Esophagus mucosa (tissue), 1 donor: ENCODE measurements around the gene KRTAP4-2. TPM values are rescaled to one million over a fixed set of nuclear protein-coding genes. Genes with fewer than 3 reads are reported as not detected.
"Not testable (repeated sequence)": the region's sequence is repeated elsewhere in the genome, so short reads cannot be mapped to it uniquely, and the experiment has no call there.

Experiments used
- ATAC-seq: fragments of 200-7000 bp; cut with Tn5 transposase; one replicate; pipeline ENCODE4 v1.9.1; 2020
- total RNA-seq: library from RNA; stranded (reverse); gene quantifications from one replicate; pipeline ENCODE4 v1.2.4, GENCODE V29; 2023
- donor health status: DM: yes; HTN: yes; CAD: no.

The KRTAP4-2 gene
- not detected for total RNA-seq

DNA sequence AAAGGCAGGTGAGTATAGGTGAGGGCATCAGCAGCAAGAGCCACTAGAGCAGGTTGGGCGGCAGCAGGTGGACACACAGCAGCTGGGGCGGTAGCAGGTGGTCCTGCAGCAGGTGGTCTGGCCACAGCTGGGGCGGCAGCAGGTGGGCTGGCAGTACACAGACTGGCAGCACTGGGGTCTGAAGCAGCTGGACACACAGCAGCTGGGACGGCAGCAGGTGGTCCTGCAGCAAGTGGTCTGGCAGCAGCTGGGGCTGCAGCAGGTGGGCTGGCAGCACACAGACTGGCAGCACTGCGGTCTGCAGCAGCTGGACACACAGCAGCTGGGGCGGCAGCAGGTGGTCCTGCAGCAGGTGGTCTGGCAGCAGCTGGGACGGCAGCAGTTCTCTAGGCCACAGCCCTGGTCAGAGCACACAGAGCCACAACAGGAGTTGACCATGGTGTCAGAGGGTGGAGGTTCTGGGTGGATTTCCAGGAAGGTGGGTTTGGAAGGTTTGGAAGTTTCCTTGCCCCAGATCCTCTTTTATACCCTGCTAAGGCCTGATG, at the start of gene KRTAP4-2:
Gene KRTAP4-2 (minus strand): TSS at position 495 of the 545 bp plus-strand sequence. CDS start 57 bp downstream, at position 438.
- ATAC-seq, result no peak

DNA sequence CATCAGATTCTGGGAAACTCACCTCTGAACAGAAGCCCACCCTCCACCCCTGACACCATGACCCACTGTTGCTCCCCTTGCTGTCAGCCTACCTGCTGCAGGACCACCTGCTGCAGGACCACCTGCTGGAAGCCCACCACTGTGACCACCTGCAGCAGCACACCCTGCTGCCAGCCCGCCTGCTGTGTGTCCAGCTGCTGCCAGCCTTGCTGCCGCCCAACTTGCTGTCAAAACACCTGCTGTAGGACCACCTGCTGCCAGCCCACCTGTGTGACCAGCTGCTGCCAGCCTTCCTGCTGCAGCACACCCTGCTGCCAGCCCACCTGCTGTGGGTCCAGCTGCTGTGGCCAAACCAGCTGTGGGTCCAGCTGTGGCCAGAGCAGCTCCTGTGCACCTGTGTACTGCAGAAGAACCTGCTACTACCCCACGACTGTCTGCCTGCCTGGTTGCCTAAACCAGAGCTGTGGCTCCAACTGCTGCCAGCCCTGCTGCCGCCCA, 48.6 kb upstream of the KRTAP4-2 start, which contains the start of gene KRTAP9-2:
Gene KRTAP9-2 (plus strand): TSS at position 51 of the 498 bp plus-strand sequence. CDS start 7 bp downstream, at position 58.
- not testable (repeated sequence) for ATAC-seq

- no peak for ATAC-seq
Measured at GRCh38 chr17:41226051-41226450, 48.0 kb upstream of the KRTAP4-2 start.

DNA sequence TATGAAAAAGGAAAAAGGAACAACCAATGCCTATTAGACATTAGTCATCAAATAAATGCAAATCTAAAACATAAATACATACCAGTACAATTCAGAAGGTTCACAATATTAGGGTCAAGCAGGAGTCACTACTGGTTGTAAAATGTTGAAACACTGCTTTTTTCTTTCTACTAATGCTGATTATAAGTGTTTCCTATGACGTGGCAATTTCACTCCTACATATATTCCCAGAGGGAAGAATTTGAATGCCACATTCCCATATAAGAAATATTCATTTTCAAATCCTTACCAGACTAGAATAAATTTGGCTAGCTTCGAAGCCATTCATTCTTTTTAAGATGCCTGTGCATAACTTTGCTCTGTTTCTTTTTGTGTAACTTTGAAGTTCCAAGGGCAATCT, 45.8 kb upstream of the KRTAP4-2 start:
- ATAC-seq, result no peak

DNA sequence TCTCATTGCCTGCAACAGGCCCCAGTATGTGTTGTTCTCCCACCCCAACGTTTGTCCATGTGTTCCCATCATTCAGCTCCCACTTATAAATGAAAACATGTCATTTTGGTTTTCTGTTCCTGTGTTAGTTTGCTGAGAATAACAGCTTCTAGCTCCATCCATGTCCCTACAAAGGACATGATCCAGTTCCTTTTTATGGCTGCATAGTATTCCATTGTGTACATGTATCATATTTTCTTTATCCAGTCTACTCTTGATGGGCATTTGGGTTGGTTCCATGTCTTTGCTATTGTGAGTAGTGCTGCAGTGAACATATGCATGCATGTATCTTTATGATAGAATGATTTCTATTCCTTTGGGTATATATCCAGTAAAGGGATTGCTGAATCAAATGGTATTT, 37.7 kb upstream of the KRTAP4-2 start:
- no peak for ATAC-seq

DNA sequence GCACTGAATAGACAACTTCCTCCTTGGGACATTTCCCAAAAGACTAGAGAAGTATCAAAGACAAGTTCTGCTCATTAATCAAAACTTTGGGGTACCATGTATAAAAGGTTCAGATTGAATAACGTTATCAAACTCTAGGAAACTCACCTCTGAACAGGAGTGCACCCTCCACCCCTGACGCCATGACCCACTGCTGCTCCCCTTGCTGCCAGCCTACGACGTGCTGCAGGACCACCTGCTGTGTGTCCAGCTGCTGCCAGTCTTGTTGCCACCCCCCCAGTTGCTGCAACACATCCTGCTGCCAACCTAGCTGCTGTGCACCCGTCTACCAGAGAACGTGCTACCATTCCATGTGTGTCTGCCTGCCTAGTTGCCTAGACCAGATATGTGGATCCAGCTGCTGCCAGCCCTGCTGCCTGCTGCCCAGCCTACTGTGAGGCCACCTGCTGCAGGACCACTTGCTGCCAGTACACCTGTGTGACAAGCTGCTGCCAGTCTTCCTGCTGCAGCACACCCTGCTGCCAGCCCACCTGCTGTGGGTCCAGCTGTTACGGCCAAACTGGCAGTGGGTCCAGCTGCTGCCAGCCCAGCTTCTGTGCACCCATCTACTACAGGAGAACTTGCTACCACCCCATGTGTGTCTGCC, 34.6 kb upstream of the KRTAP4-2 start:
- no peak for ATAC-seq

DNA sequence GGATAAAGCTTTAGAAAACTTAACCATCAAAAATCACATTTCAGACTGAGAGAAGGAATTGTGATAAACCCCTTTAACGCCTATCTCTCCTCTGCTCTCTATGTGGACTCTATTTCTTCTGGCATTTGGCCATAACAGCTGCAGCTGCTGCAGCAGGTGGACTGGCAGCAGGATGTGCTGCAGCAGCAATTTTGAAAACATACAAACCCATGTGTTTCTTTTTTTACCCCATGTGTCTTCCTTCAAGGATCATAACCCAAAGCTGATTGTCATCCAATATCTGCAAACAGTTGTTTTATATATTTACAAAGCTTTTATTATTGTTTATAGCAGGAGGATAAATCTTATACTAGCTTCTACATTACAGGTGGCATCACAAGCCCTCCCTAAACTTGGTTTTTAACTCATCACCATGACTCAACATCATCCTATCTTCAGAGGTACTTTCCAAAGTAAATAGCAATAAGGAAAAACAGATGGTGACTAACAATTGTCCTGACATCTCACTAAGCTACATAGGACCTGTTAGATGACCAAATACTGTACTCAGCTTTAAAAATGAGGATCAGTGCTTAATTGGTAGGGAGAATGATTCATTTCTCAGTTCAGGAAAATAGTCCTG, 33.9 kb upstream of the KRTAP4-2 start:
- no peak for ATAC-seq

- ATAC-seq, result no peak
Measured at GRCh38 chr17:41199421-41200078, 21.5 kb upstream of the KRTAP4-2 start.

- ATAC-seq, result no peak
Measured at GRCh38 chr17:41196068-41196467, 18.0 kb upstream of the KRTAP4-2 start.

DNA sequence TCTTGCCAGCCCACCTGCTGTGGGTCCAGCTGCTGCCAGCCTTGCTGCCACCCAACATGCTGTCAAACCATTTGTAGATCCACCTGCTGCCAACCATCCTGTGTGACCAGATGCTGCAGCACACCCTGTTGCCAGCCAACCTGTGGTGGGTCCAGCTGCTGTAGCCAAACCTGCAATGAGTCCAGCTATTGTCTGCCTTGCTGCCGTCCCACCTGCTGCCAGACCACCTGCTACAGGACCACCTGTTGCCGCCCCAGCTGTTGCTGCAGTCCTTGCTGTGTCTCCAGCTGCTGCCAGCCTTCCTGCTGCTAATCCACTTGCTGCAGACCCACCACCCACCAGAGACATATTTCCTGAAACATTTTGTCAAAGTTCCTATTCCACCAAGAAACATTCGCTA, 12.3 kb upstream of the KRTAP4-2 start:
- no peak for ATAC-seq

- not testable (repeated sequence) for ATAC-seq
Measured at GRCh38 chr17:41189837-41190318, 11.9 kb upstream of the KRTAP4-2 start, which contains the start of gene KRTAP9-1. KRTAP9-1 (plus strand) TSS chr17:41189887; CDS start chr17:41189887, 0 bp downstream.

DNA sequence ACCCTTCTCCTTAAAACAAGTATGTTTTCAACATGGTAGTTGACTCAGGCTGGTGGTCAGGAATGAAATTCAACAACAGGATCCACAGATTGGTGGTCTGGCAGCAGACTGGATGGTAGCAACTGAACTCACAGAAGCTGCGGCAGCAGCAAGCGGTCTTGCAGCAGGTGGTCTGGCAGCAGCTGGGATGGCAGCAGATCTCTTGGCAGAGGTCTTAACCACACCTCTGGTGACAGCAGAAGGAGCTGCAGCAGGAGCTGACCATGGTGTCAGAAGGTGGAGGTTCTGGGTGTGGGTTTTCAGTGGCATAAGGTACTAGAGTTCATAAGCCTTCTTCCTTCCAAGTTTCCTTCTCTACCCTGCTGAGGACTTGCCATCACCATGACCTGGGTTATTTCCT, 8.9 kb upstream of the KRTAP4-2 start:
- ATAC-seq, result no peak

DNA sequence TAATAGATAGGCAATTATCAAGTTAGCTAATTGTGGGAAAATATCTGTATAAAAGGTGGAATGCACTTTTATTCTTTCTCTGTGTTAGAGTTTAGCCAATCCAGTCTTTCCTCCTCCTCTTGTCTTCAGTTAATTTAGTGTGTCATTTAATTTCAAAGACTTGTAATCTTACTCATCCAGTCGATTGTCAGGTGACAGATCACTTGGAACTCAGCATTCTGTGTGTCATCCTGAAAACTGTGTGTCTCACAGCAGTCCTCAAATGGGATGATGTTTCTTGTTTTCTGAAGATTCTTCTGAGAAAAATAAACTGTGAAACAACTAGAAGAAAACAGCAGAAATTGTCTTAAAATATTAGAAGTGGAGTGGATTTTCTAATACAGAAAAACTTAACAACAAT, 7.0 kb upstream of the KRTAP4-2 start:
- ATAC-seq, result no peak

DNA sequence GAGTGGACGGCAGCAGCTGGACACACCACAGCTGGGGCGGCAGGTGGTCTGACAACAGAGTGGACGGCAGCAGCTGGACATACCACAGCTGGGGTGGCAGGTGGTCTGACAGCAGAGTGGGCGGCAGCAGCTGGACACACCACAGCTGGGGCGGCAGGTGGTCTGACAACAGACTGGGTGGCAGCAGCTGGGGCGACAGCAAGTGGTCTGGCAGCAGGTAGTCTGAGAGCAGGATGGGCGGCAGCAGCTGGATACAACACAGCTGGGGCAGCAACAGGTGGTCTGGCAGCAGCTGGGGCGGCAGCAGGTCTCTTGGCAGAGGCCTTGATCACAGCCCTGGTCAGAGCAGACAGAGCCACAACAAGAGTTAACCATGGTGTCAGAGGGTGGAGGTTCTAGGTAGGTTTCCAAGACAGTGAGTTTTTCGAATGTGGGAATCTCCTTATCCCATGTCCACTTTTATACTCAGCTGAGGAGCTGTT, 6.5 kb upstream of the KRTAP4-2 start, which contains the start of gene KRTAP4-1:
Gene KRTAP4-1 (minus strand): TSS at position 432 of the 482 bp plus-strand sequence. CDS start 57 bp downstream, at position 375.
- no peak for ATAC-seq

DNA sequence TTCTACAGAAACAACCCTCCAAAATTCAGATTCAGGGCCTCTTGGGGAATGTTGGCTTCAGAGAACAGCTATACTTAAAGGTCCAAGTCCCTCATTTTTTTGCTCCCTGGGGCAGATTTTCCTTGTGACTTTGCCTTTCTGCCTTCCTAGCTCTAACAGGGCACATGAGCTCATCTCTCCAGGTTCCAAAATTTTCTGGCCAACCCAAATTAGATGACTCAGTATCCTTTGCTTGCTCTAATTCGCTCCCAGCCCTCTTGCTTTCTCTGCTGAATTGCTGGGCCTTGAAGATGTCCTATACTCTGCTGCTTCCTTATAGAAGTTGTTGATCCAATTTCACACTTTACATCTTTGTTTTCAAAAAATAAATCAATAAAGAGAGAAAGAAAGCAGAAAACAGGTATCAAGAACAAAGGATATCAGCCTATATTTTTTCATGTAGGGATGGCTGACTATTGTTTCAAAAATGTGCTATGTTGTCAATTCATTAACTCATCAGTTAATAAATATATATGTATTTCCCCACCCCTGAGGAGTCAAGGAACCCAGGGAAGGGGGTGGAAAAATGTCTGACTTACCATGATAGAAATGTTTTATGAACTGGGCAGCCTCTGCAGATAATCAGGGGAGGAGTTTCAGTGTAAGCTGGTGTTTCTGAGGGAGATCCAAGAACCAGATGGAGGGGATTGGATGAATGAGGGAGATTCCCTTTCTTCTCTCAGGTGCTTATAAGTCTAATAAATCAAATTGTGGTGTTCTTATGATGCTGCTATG, 1.0 kb upstream of the KRTAP4-2 start:
- ATAC-seq, result no peak

DNA sequence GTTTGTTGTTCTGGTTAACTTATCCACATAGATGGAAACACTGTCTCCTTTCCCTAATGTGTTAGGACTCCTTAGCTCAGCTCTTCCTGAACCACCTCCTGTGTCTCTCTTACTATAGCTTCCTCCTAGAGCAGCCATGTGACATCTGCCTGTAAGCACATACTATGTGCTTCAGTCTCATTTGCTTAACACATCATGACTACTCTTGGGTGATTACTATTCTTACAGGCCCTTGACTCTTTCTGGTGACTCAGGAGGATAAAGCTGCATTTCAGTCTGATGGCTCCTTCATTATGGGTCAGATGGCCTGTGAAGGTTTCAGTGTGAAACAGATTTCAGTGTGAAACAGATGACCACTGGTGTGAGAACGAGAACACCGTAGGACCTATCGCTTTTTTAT, 320 bp upstream of the KRTAP4-2 start:
- ATAC-seq, result peak; percentile 93

- ATAC-seq, result no peak
Measured at GRCh38 chr17:41176744-41177387, 1.2 kb downstream of the KRTAP4-2 start.

DNA sequence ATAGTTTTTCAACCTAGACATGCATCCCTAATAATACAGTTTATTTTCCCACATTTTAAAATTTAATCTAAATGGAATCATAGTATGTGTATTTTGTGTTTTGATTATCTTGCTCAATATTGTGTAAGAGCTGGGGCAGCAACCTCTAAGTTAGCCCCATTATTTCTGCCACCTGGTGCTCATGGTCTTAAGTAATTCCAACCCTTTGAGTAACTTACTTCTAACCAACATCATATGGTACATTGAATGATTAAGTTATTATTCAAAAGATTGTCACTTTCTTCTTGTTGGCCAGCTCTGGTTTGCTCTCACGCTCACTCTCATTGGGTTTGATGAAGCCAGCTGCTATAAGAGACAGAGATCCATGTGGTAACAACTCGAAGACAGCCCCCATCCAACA, 6.1 kb downstream of the KRTAP4-2 start:
- ATAC-seq, result no peak

DNA sequence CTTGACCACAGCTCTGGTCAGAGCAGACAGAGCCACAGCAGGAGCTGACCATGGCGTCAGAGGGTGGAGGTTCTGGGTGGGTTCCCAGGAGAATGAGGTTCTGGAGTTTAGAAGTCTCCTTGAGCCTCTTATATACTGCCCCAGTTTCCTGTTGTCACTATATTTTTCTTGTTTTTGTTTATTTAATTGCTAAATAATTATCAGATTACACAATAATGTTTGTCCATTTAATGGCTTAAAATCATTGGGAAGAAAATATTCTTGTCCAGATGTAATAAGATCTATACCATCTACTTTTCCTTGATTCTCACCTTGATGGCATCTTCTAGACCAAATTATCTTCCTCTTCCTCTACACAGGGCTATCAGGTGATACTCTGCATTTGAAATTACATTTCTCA, 9.9 kb downstream of the KRTAP4-2 start, which contains the start of gene KRTAP4-3:
Gene KRTAP4-3 (minus strand): TSS at position 101 of the 400 bp plus-strand sequence. CDS start 49 bp downstream, at position 52.
- ATAC-seq, result no peak

GRCh38 chr17:41167561-41167960, 10.5 kb downstream of the KRTAP4-2 start:
- ATAC-seq, result no peak

GRCh38 chr17:41163828-41164227, 14.2 kb downstream of the KRTAP4-2 start:
- ATAC-seq, result no peak
